ENCODE data around the gene C13orf46.

The C13orf46 gene

GRCh38 chr13:113965968-113966884 is 7.7 kb downstream of the C13orf46 start:
- in situ Hi-C loops (cut with HindIII; ENCODE audit: low sequenced_read_pairs): no loop called here
- H3K4me3 ChIP-seq (ENCODE audit: low read depth, low read length): no peak overlapping the region
- no peak for TF ChIP-seq CTCF (IDR thresholded peaks at IDR 0.05; ENCODE audit: low read depth, low read length, missing control alignments)
- no peak for DNase-seq (ENCODE audit: low read depth)

- DNase-seq (ENCODE audit: low read depth): no peak
- in situ Hi-C loops (cut with HindIII; ENCODE audit: low sequenced_read_pairs): no loop called here
- H3K4me3 ChIP-seq (ENCODE audit: low read depth, low read length): no peak overlapping the region
- TF ChIP-seq CTCF (IDR thresholded peaks at IDR 0.05; ENCODE audit: low read depth, low read length, missing control alignments): no peak
These were observed 8.4 kb downstream of the C13orf46 start for GRCh38 chr13:113965383-113965874.

- in situ Hi-C loops (cut with HindIII; ENCODE audit: low sequenced_read_pairs): no loop called here
- H3K4me3 ChIP-seq (ENCODE audit: low read depth, low read length): no peak overlapping the region
- no peak for TF ChIP-seq CTCF (IDR thresholded peaks at IDR 0.05; ENCODE audit: low read depth, low read length, missing control alignments)
- DNase-seq (ENCODE audit: low read depth): no peak
These were observed 9.5 kb downstream of the C13orf46 start for GRCh38 chr13:113964251-113964995.

- in situ Hi-C loops (cut with HindIII; ENCODE audit: low sequenced_read_pairs): no loop called here
- DNase-seq (ENCODE audit: low read depth): no peak
- no peak for TF ChIP-seq CTCF (IDR thresholded peaks at IDR 0.05; ENCODE audit: low read depth, low read length, missing control alignments)
- H3K4me3 ChIP-seq (ENCODE audit: low read depth, low read length): no peak overlapping the region
These were observed 10.5 kb downstream of the C13orf46 start for GRCh38 chr13:113963376-113963775.

GRCh38 chr13:113962975-113963374 is 10.9 kb downstream of the C13orf46 start:
- in situ Hi-C loops (cut with HindIII; ENCODE audit: low sequenced_read_pairs): no loop called here
- no peak for DNase-seq (ENCODE audit: low read depth)
- no peak overlapping the region for H3K4me3 ChIP-seq (ENCODE audit: low read depth, low read length)
- no peak for TF ChIP-seq CTCF (IDR thresholded peaks at IDR 0.05; ENCODE audit: low read depth, low read length, missing control alignments)

GRCh38 chr13:113962386-113962785 is 11.5 kb downstream of the C13orf46 start:
- TF ChIP-seq CTCF (IDR thresholded peaks at IDR 0.05; ENCODE audit: low read depth, low read length, missing control alignments): no peak
- no peak for DNase-seq (ENCODE audit: low read depth)
- H3K4me3 ChIP-seq (ENCODE audit: low read depth, low read length): no peak overlapping the region
- in situ Hi-C loops (cut with HindIII; ENCODE audit: low sequenced_read_pairs): no loop called here
